Embryonic facial prominence (tissue), 1 donor: ENCODE data around the gene CCDC78.

Experiments
- DNase-seq: peaks from one replicate; pipeline ENCODE4 v3.0.0-alpha.2; 2016; ENCODE audit errors: extremely low spot score

CCDC78 gene

GRCh38 chr16:726438-727290 lies at the start of gene CCDC78, which contains the start of gene HAGHL:
CCDC78 (minus strand) TSS chr16:726443; CDS start chr16:726367, 76 bp downstream.
HAGHL (plus strand) TSS chr16:727106; CDS start chr16:727510, 404 bp downstream.
- DNase-seq: no peak

- DNase-seq: no peak
Measured at GRCh38 chr16:775236-775796, 49.1 kb upstream of the CCDC78 start.

- DNase-seq: no peak
Measured at GRCh38 chr16:774086-775001, 48.1 kb upstream of the CCDC78 start.

- DNase-seq: no peak
Measured at GRCh38 chr16:772959-773358, 46.7 kb upstream of the CCDC78 start.

GRCh38 chr16:770411-770810 lies 44.2 kb upstream of the CCDC78 start:
- no peak for DNase-seq

- no peak for DNase-seq
Measured at GRCh38 chr16:769934-770333, 43.7 kb upstream of the CCDC78 start.

GRCh38 chr16:769184-769784 lies 43.0 kb upstream of the CCDC78 start:
- DNase-seq: no peak

GRCh38 chr16:768428-768827 lies 42.2 kb upstream of the CCDC78 start:
- DNase-seq: no peak

- DNase-seq: no peak
Measured at GRCh38 chr16:767743-768235, 41.5 kb upstream of the CCDC78 start.

GRCh38 chr16:766820-767640 lies 40.8 kb upstream of the CCDC78 start:
- no peak for DNase-seq

GRCh38 chr16:766008-766819 lies 40.0 kb upstream of the CCDC78 start:
- DNase-seq: no peak

GRCh38 chr16:765488-765865 lies 39.2 kb upstream of the CCDC78 start:
- no peak for DNase-seq

GRCh38 chr16:764848-765487 lies 38.7 kb upstream of the CCDC78 start:
- DNase-seq: no peak

GRCh38 chr16:764184-764750 lies 38.0 kb upstream of the CCDC78 start:
- no peak for DNase-seq

GRCh38 chr16:763369-764183 lies 37.3 kb upstream of the CCDC78 start:
- DNase-seq: no peak

- DNase-seq: no peak
Measured at GRCh38 chr16:762595-763268, 36.5 kb upstream of the CCDC78 start.
